GM21447 (cell line): ENCODE data around the gene CFAP92.

ENCODE experiments used
- ATAC-seq: cut with Tn5 transposase; IDR thresholded peaks from one replicate; pipeline ENCODE4 v1.9.1; 2021; ENCODE audit not compliant: unreplicated experiment

The CFAP92 gene

DNA sequence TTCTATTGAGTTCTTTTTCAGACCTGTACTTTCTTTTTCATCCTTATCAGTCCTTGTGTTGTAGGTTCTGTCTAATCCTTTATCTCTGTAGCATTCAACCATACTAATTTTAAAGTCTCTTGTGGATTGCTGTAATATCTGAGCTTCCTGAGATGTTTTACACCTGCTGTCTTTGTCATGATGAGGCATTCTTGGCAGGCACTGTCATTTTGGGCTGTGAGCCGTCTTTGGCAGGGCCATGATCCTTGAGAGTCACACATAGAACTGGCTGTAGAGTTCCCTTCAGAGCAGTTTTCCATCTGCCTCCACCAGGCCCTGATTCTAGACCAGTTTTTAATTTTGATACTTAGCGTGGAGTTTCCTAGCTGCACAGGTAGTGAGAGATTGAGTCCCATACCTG, 13.9 kb upstream of the CFAP92 start:
- ATAC-seq = no peak

DNA sequence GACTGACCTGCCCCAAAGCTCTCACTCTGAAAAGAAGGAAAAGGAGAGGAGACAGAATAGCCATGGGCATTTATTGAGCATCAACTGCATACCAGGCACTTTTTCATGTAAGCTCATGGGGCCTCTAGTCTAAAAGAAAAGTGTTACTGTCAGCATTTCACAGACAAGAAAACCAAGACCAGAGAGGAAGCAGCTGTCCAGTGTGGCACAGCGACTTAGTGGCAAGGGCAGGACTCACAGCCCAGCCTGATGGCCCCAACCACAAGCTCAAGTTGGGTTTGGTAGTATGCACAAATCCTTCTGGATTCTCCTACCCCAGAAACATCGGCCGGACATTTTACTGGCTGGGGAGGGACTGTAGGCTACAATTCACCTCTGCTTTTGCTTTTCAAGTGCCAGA, 13.0 kb upstream of the CFAP92 start:
- ATAC-seq = no peak

DNA sequence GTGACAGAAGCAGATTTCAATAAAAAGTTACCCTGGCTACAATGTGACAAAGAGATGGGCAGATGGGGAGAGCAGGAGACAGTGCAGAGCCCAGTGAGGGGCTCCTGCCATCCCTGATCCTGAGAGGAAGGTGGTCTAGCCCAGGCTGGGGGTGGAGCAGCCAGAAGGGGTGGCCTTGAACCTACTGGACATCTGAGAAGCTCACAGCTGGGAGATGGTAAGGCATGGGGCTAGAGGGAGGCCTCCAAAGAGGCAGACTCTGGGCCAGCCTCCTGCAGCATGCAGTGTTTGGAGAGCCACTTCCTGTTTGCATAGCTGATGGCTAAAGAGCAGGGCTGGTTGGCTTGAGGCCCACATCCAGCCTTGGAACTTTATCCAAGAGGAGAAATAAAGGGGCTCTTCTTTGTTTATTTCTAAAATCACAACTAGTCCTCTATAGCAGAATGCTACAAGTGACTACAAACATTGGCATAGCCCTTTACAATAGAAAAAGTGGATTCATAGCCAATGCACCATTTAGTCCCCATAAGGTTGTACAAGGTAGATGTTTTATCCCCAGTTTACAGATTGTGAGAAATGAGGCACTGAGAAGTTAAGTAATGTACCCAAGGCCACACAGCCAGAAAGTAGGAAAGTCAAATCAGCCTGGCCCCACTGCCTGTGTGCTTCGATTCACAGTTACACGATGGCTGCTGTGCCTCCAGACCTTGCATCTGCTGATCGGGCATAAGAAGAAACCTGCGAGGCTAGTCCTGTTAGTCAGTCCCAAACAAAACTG, 11.8 kb upstream of the CFAP92 start:
- ATAC-seq = no peak

DNA sequence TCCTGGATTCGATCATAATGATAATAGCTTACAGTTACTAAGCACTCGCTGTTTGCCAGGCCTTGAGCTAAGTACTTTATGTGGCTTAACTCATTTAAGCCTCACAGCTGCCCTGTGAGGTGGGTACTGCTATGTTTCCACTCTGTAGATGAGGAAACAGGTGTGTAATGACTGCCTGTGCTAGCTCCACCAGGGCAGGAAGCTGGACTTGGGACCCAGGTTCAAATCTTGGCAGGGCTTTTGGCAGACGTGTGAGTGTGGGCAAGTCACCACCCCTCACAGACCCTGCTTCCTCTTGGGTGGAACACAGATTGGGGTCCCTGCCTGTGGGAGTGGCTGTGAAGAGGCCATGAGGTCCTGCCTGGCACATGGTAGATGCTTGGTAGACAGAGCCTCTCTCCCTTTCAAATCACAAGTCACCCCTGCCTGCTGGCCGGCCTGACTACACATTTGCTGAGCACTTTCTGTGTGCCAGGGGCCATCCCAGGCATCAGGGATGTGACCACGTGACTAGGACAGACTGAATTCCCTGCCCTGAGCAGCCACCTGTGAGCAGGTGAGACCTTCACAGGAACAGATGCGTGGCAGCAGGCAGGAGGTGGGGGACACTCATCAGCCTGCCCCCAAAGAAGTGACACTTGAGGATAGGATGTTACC, 10.9 kb upstream of the CFAP92 start:
- no peak for ATAC-seq

DNA sequence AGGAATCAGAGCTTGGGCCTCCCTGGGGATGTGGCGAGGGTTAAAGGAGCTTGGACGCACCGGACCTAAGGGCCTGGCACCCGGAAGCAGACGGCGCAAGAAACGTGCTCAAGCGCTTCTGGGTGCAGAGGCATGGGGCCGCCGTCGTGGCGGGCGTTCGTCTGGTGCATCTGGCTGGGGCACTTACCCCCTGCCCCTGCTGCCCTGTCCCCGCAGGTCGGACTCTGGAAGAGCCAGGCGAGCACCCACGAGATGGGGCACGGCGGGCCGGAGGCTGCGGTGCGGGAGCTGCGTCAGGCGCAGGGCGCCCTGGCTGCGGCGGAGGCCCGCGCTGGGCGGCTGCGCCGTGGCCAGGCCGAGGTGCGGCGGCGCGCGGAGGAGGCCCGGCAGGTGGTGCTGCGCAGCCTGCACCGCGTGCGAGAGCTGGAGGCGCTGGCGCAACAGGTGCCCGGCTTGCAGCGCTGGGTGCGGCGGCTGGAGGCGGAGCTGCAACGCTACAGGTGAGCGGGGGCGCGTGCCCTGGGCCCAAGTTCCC, 9.8 kb upstream of the CFAP92 start:
- no peak for ATAC-seq

DNA sequence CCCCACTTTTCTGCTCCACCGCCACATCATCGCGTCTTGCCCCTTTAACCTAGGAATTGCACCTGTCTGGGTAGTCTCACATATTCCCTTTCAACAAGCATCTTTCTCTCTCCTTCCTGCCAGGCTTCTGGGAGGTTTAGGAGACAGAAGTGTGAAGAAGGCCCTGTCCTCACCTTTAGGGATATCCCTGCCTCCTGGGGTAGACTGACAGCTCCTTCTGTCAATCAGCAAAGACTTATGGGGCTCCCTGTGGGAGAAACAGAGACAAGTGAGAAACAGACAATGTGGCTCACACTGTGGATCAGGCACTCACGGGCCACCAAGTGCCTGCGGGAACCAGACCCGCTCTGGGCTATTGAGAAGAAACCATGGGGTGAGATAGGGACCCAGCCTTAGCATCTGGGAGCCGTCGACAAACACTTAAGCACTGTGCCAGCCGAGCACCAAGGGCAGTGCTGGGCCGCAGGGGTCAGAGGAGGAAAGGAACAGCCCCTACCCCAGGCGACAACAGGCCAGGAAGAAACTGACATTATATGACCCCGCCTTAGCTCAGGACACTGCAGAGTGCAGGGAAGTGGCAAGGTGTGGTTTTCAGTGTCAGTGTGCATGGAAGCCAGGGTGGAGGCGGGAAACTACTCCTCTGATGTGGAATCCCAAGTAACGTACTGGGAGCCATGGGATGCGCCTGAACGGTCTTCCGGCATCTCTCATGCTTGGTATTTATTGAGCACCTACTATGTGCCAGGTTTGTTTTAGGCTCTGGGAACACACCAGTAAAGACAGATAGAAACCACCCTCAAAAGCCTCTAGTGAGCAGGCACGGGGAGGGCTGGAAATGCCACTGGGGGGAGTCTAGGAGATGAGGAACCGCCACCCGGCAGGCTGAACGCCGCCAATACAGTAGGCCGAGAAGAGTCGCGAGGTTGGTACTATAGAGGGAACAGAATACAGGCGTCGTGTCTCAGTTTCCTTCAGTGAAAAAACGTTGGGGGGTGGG, 9.0 kb upstream of the CFAP92 start:
- ATAC-seq = no peak

DNA sequence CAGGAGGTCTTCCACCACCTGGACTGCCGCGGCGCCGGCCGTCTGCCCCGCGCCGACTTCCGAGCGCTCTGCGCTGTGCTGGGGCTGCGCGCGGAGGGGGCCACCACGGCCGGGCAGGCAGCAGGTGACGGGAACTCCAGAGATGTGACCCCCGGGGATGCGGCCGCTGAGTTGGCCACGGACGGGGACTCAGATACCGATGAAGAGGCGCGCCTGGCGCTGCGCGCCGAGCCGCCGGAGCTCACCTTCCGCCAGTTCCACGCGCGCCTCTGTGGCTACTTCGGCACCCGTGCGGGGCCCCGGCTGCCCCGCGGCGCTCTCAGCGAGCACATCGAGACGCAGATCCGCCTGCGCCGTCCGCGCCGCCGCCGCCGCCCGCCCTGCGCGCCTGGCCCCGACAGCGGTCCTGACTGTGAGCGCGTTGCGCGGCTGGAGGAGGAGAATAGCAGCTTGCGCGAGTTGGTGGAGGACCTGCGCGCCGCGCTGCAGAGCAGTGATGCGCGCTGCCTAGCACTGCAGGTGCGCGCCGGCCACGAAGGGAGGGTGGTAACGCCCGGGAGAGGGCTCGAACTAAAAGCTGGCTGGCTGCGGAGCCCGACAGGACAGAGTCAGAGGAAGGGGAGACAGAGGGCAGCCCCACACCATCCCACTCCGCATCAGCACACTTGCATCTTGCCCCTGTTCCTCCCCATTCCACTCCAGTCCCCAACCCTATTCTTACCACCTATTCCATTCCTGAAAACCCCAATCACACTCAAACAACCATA, 8.1 kb upstream of the CFAP92 start:
- no peak for ATAC-seq

DNA sequence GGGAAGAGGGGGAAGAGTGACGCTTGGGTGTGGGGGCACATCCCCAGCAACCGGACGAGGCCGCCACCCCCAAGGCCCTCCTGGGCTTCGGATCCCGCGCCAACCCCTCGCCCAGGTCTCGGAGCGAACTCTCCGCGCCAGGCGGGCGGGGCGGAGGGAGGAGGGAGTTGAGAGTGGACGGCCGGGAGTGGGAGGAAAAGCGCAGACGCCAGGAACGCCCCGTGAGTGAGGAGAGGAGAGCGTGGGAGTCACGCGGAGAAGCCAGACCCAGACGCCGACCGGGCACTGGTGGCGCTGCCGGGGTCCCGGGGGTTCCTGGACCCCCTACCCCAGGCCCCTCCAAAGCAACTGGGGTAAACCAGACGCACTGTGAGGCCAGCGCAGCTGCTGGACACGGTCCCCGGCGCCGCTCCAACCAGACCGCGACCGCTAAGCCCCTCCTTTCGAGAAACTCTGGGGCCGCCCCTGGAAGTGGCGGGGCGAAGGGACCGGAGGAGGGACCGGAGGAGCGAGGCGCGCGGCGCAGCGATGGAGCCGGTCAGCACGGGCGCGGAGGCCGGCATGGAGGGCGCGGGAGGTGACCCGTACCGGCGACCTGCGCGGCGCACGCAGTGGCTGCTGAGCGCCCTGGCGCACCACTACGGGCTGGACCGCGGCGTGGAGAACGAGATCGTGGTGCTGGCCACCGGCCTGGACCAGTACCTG, 7.4 kb upstream of the CFAP92 start, which contains the start of gene EFCC1:
Gene EFCC1 (plus strand): TSS at position 204 of the 705 bp plus-strand sequence. CDS start 325 bp downstream, at position 529.
- no peak for ATAC-seq

DNA sequence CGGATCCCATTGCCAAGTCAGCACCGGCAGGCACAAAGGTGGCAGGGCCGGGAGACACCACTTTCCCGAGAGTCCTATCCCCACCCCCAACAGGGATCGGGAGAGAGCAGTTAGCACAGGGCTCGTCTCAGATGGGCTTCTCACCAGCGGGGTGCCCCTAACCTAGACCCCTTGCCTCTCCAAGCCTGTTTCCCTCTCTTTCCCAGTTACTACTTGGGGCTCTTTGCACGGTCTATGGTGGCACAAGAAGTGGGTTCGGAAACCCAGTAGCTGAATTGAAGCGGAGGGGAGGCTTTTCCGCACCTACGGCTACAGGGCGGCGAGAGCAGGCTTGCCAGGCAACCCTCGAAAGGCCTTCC, 6.8 kb upstream of the CFAP92 start:
- ATAC-seq = no peak

DNA sequence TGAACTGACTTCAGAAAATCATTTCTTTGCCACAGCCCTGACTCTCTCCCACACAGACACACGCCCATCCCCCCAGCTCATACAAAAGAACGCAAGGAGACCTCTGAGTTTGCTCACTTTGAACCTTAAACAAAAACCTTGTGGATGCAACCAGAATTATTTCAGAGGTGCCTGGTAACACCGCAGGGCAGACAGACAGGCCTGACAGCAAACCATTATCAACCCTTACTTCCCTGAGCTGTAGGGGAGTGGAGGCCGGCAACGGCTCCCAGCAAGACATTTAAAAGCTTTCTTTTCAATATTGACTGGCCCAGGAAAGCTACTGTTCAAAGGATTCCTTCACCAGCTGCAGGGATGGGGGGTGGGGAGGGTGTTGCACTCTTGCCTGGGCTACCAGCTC, 5.2 kb upstream of the CFAP92 start:
- ATAC-seq = no peak

DNA sequence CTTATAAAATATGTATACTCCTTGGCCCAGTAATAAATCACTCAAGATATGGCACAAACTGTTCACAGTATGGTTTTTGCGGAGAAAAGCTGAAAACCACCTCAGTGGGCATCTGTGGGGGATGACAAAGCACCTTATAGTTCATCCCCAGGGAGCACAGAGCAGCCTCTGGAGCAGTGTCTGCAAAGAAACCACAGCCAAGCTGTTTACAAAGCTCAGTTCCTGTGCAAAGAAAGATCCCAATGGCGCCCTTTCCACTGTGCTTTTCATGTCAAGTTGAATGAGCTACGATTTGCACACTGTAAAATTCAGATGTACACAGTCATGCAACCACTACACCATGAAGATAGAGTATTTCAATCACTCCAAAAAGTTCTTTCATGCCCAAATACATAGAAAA, 4.7 kb upstream of the CFAP92 start:
- ATAC-seq = no peak

DNA sequence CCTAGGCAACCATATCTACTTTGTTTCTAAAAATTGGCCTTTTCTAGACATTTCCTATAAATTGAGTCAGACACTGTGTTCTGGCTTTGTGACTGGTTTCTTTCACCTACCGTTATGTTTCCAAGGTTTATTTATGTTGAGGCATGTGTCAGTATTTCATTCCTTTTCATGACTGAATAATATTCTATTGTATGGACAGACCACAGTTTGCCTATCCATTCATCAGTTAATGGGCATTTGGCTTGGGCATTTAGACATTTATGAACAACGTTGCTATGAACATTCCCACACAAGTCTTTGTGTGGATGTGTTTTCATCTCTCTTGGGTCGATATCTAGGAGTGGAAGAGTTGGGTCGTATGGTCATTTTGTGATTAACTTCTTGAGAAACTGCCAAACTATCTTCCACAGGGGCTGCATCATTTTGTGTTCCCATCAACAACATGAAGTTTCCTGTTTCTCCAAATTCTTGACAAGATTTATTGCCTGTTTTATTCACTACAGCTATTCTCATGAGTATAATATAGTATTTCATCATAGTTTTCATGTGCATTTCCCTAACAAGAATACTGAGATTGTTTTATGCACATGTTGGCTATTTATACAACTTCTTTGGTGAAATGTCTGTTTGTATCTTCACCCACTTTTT, 3.7 kb upstream of the CFAP92 start:
- no peak for ATAC-seq

DNA sequence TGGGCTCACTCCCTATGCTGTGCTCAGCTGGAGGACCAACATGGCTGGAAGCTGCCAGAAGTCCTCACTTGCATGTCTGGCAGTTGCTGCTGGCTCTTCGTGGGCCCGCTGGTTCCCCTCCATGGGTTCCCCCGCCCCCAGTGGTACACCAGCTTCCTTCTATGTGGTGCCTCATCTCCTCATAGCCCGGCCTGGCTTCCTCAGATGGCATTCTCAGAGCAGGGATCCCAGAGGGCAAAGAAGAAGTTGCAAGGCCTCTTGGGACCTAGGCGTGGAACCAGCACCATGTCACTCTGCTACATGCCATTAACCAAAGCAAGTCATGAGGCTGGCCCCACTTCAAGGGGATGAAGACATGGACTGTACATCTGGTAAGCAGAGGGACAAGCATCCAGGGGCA, 2.9 kb upstream of the CFAP92 start:
- no peak for ATAC-seq

DNA sequence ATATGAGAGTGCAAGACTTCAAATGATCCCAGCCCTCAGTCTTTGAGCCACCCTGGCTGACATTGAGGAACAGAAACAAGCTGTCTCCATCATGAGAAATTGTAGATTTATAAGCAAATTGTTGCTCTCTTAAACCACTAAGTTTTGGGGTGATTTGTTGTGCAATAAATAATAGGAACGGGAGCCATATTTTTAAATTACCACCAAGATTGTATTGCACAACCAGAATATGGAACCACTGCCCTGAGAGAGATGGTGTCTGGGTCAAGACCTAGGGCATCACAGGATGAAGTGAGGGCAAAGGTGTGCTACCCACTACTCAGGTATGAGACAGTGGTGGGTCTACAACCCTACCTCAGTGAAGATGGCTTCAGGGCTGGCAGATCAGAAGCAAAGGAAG, 2.3 kb upstream of the CFAP92 start:
- no peak for ATAC-seq

DNA sequence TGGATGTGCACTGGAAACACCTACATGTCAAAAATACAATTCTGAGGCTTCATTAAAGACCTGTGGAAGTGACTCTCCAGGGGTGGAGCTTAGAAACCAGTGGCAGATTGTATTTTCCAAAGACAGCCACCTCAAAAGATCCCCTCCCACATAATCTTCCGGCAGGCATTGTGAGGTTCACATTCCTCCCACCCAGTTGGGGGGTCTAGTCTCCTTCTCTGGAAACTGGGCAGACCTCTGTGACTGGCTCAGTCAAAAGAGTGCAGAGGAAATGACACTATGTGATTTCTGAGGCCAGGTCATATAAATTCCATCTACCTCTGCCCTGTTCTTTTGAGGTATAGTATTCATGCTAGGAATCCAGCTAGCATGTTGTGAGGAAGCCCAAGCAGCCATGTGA, 1.9 kb upstream of the CFAP92 start:
- no peak for ATAC-seq

DNA sequence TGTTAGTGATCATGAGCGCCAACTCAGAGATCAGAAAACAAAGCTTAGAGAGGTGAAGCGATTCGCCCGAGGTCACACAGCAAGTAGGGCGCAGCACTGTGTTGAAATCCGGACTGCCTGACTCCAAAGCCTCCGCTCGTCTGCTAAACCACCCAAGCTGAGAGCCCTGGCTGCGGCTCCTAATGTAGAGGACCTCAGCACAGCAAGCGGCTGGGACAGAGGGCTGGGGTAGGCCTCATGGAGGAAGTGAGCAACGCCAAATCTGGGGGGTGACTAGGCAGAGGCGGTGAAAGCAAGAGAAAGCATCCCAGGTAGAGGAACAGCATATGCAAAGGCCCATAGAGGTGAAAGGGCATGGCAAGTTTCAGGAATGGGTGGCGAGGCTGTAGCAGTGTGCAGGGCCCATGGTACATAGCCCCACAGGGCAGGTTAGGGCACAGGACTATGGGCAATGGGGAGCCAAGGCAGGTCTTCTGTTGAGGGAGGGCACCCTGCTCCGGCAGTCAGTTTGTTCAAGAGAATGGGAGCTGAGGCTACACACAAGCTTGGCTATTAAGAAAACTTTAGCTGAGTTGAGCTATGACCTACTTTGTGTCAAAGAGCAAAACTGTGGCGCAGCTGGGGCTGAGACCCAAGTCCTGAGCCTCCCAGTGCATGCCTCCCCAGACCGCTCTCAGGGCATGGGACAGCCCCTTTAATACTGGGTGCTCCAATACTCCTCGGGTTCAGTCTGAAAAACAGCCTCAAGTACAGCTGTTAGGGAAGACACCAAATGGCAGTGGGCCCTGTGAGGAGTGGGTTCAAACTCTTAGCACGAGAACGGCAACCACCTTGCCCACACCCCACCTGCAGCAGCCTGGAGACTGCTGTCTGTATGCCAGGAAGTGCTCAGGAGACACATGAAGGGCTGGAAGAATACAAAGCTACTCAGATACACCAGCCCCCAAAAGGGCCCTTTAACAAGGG, 988 bp upstream of the CFAP92 start:
- no peak for ATAC-seq

DNA sequence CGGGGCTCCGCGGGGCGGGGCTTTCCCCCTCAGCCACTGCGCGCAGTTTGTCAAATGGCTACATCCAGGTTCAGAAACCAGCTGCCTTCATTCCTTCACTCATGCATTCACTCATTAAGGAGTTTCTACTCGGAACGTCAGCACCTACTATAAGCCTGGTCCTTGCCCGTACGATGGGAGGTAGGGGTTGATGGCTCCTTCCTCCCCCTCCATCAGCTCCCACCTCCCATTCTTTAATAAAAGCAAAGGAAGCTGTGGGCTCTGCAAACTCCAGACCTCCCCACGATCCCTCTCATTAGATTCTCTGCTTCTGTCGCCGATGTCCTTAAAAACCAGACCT, 267 bp upstream of the CFAP92 start:
- no peak for ATAC-seq

DNA sequence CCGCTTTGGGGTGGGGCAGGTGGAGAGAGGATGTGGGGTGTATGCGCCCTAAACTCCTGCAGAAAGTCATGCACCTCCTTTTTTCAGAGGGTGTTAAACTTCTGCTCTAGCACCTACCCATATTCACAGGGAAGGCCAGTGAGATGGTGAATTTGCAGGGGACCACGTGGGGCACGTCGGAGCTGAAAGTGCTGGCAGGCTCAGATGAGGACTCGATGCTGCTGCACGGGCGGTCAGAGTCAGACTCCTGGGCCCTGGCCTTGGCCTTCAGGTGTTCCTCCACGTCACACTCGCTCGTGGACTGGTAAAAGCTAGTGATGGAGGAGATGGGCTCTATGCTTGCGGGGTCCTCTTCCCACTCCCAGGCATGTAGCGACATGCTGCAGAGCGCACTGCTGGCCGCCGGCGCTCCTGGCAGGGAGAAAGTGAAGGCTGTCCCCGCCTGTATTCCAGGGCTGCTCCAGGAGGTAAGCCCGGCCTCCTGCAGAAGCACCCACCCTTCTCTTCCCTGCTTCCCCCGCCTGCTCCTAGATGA, 883 bp downstream of the CFAP92 start:
- ATAC-seq = no peak
